Ascending aorta (tissue), 2 donors: ENCODE results near the gene SLC48A1. TPM values are rescaled to one million over a fixed set of nuclear protein-coding genes. Genes with fewer than 3 reads are reported as not detected.

ENCODE experiments used
- DNase-seq, 2 donors: peaks; one replicate each; pipeline ENCODE4 v3.0.0-alpha.2; 2019; ENCODE audit warnings: low spot score in 2 of 2
- H3K27ac ChIP-seq, 2 donors: fragments of 200-600 bp; sonication (generic); one replicate each; pipeline ENCODE4 v1.5.1; 2016 to 2017; ENCODE audit warnings: mild to moderate bottlenecking in 1 of 2
- H3K27me3 ChIP-seq: fragments of 200-600 bp; sonication (generic); one replicate; pipeline ENCODE4 v1.5.1; 2017
- H3K36me3 ChIP-seq, 2 donors: fragments of 200-600 bp; sonication (generic); one replicate each; pipeline ENCODE4 v1.5.1; 2016
- H3K4me1 ChIP-seq, 2 donors: fragments of 200-600 bp; sonication (generic); one replicate each; pipeline ENCODE4 v1.5.1; 2016 to 2017; ENCODE audit warnings: mild to moderate bottlenecking in 1 of 2
- H3K4me3 ChIP-seq, 2 donors: fragments of 200-600 bp; sonication (generic); one replicate each; pipeline ENCODE4 v1.5.1; 2016 to 2017; ENCODE audit warnings: mild to moderate bottlenecking in 1 of 2
- H3K9me3 ChIP-seq, 2 donors: fragments of 200-600 bp; sonication (generic); one replicate each; pipeline ENCODE4 v1.5.1; 2016
- intact Hi-C: fragments of 100-400 bp; cut with DNase I; formaldehyde crosslinking; loops from one replicate; pipeline ENCODE4 v1.15.1; 2023
- total RNA-seq: library from RNA; depleted of rRNA; stranded (reverse); fragments of >200 nt; gene quantifications from one replicate; pipeline ENCODE4 v1.1.0, GENCODE V29; 2016
- TF ChIP-seq, protein P1 (sequence below), 3 experiments: fragments of 200-600 bp in 2 of 3; fragments of 450-650 bp in 1 of 3; sonication (generic) in 2 of 3; IDR thresholded peaks; one replicate each; pipeline ENCODE4 v1.5.1; 2016 to 2019; ENCODE audit warnings: antibody characterized with exemption in 3 of 3, mild to moderate bottlenecking in 1 of 3, moderate library complexity in 1 of 3

SLC48A1 gene
- total RNA-seq, 1 donor from 2014 or later, result 144 TPM

DNA sequence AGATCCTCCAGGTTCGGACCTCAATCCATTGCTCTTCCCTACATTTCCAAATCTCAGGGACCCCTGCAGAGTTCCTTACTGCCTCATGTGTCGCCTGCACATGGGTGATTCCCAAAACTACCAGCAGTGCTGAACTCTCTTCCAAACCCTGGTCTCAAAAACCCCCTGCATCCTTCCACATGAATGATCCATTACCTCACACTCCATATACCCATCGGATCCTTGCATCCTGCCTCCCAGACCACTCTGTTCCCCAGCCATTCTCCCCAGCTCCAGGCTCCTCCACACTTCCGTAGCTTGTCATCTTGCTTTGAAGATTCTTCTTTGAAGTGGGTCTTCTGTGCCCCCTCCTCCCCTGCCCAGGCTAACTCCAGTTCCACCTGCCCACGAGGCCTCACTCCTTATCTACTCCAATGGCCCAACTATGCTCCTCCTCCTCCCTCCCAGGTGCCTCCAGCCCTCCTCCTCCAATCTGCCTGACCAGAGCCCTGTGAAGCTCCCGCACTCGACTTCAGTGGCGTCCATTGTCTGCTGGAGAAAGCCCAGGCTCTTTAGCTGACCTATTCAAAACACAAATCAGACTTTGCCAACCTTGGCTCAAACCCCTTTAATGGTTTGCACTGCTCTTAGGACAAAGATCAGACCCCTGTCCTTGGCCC is 28.1 kb upstream of the SLC48A1 start:
- Histone ChIP-seq H3K9me3 (no peaks in the 10 kb centered on the region), H3K4me1 (peaks cover 0 to 11% of the 10 kb centered on the region in 2 donors), H3K4me3 (no peak overlapping the region), H3K36me3 (peaks cover 36 to 62% of the 10 kb centered on the region in 2 donors), H3K27ac (no peak overlapping the region), H3K27me3 (no peaks in the 10 kb centered on the region)
- intact Hi-C loops, result no loop called here
- no peak for DNase-seq
- TF ChIP-seq, protein P1, sequence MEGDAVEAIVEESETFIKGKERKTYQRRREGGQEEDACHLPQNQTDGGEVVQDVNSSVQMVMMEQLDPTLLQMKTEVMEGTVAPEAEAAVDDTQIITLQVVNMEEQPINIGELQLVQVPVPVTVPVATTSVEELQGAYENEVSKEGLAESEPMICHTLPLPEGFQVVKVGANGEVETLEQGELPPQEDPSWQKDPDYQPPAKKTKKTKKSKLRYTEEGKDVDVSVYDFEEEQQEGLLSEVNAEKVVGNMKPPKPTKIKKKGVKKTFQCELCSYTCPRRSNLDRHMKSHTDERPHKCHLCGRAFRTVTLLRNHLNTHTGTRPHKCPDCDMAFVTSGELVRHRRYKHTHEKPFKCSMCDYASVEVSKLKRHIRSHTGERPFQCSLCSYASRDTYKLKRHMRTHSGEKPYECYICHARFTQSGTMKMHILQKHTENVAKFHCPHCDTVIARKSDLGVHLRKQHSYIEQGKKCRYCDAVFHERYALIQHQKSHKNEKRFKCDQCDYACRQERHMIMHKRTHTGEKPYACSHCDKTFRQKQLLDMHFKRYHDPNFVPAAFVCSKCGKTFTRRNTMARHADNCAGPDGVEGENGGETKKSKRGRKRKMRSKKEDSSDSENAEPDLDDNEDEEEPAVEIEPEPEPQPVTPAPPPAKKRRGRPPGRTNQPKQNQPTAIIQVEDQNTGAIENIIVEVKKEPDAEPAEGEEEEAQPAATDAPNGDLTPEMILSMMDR (IDR thresholded peaks at IDR 0.05), result no peak

DNA sequence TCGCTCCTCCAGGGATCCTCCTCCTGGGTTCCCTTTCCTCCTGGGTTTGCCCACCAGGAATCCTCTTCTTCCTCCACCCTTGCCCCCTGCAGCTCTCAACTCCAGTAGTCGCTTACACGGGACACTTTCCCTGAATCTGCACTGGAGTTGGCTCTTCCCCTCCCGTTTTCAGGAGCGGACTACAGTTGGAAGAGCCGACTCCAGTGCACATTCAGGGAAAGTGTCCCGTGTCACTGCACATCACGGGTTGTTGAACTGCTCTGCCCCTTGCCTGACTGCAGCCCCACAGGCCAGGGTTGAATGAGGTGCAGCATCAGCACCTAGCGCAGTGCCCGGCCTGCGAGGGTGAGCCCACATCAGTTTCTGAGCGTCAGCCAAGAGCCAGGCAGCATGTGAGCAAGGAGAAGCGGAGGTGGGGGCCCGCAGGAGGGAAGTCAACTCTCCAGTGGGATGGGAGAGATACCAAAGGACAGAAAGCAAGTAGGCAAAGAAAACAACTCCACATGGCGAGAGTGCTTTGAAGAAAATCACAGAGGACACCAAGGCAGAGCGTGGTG is 27.5 kb upstream of the SLC48A1 start:
- Histone ChIP-seq H3K4me3 (no peak overlapping the region), H3K9me3 (no peaks in the 10 kb centered on the region), H3K27me3 (no peaks in the 10 kb centered on the region), H3K36me3 (peaks cover 42 to 62% of the 10 kb centered on the region in 2 donors), H3K4me1 (peaks cover 0 to 11% of the 10 kb centered on the region in 2 donors), H3K27ac (no peak overlapping the region)
- intact Hi-C loops, result no loop called here
- DNase-seq, result no peak
- TF ChIP-seq, protein P1 (IDR thresholded peaks at IDR 0.05), result no peak

DNA sequence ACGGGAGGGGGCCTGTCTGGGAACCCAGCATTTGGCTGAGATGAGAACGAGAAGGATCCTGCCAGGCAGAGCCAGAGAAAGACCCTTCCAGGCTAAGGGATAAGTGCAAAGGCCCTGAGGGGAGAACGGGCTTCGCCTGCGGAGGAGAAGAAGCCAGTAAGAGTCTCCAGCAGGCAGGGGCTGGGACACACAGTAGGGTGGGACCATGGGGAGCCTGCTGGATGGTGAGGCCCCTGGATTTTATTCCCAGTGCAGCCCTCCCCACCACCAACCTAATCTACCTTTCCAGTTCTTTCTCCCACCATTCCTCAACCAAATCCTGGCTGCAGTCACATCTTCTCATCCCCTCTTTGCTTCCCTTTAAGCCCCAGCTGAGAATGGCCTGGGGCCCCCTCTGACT is 27.0 kb upstream of the SLC48A1 start:
- peaks cover 0 to 10% of the 10 kb centered on the region in 2 donors for H3K4me1 ChIP-seq
- H3K4me3 ChIP-seq, result no peak overlapping the region
- peaks cover 47 to 65% of the 10 kb centered on the region in 2 donors for H3K36me3 ChIP-seq
- TF ChIP-seq, protein P1 (IDR thresholded peaks at IDR 0.05), result no peak
- no peaks in the 10 kb centered on the region for H3K27me3 ChIP-seq
- DNase-seq, result no peak
- H3K27ac ChIP-seq, result no peak overlapping the region
- intact Hi-C loops, result no loop called here
- H3K9me3 ChIP-seq, result no peaks in the 10 kb centered on the region

DNA sequence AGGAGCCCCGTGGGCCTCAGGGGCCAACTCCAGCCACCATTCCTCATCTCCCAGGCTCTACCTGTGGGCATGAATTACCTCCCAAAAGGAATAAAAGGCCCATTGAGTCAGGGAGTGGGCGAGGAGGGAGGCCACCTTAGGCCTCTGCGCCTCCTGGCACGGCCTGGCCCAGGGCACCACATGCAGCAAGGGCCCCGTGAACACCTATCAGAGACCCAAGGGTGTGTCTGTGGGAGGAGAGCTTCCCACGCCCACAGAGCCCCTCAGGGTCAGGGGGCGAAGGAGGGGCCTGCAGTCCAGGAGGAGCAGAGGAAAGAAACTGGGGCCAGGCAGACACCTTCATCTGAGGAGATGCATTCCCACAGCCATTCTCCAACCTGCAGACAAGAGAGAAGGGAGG is 26.5 kb upstream of the SLC48A1 start:
- DNase-seq, result no peak
- intact Hi-C loops, result no loop called here
- no peaks in the 10 kb centered on the region for H3K9me3 ChIP-seq
- H3K4me1 ChIP-seq, result peaks cover 0 to 10% of the 10 kb centered on the region in 2 donors
- H3K27me3 ChIP-seq, result no peaks in the 10 kb centered on the region
- H3K4me3 ChIP-seq, result no peak overlapping the region
- H3K27ac ChIP-seq, result no peak overlapping the region
- H3K36me3 ChIP-seq, result peaks cover 52 to 70% of the 10 kb centered on the region in 2 donors
- TF ChIP-seq, protein P1 (IDR thresholded peaks at IDR 0.05), result no peak

DNA sequence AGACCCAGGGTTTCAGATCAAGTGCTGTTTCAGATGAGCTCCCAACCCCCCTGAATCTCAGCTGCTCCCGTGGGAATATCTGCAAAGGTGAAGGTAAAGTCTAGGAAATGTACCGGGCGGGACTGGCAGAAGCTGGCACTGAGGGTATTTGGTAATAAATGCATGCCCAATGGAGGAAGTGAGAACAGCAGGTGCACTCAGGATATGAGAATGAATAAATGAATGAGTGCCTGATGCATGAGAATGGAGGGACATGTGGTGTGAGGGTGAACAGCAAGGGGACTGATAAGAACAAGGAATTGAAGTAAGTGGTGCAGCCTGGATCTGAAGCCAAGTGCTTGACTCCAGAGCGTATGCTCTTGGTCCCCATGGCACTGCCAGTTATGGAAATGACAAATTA is 25.9 kb upstream of the SLC48A1 start:
- TF ChIP-seq, protein P1 (IDR thresholded peaks at IDR 0.05), result no peak
- intact Hi-C loops, result no loop called here
- Histone ChIP-seq H3K27ac (no peak overlapping the region), H3K36me3 (peaks cover 54 to 76% of the 10 kb centered on the region in 2 donors), H3K4me3 (no peak overlapping the region), H3K4me1 (peaks cover 2 to 12% of the 10 kb centered on the region in 2 donors), H3K9me3 (no peaks in the 10 kb centered on the region), H3K27me3 (no peaks in the 10 kb centered on the region)
- DNase-seq, result no peak
